Liver (tissue), 3 donors: Measurements from ENCODE around the gene RAB4B.

Experiments
- FOXA1 ChIP-seq: IDR thresholded peaks from 2 replicates; pipeline ENCODE4 v1.6.1; 2016; ENCODE audit warnings: antibody characterized with exemption
- GABPA ChIP-seq, 2 donors: IDR thresholded peaks in 1 of 2; conservative IDR thresholded peaks in 1 of 2; 2 replicates each; pipeline ENCODE4 v1.6.1; 2016; ENCODE audit warnings: antibody characterized with exemption in 2 of 2, mild to moderate bottlenecking in 1 of 2, moderate library complexity in 1 of 2
- HNF4A ChIP-seq, 2 donors: conservative IDR thresholded peaks; 2 replicates each; pipeline ENCODE4 v1.6.1; 2016; ENCODE audit warnings: antibody characterized with exemption in 2 of 2, mild to moderate bottlenecking in 2 of 2
- JUND ChIP-seq, 2 donors: IDR thresholded peaks; 2 replicates each; pipeline ENCODE4 v1.6.1; 2016; ENCODE audit warnings: antibody characterized with exemption in 2 of 2
- MAX ChIP-seq: IDR thresholded peaks from 2 replicates; pipeline ENCODE4 v1.6.1; 2016; ENCODE audit warnings: antibody characterized with exemption
- RAD21 ChIP-seq, 2 donors: IDR thresholded peaks; 2 replicates each; pipeline ENCODE4 v1.6.1; 2016; ENCODE audit warnings: antibody characterized with exemption in 2 of 2, mild to moderate bottlenecking in 2 of 2
- TF ChIP-seq, protein P1 (sequence below): fragments of 150-350 bp; IDR thresholded peaks from 2 replicates; pipeline ENCODE4 v1.5.1; 2017; ENCODE audit warnings: improper control_type of control experiment, low read depth, low read length; ENCODE audit not compliant: missing input control
- TF ChIP-seq, protein P2 (sequence below): IDR thresholded peaks from 2 replicates; pipeline ENCODE4 v1.6.1; 2016; ENCODE audit warnings: antibody characterized with exemption, mild to moderate bottlenecking
- TF ChIP-seq, protein P3 (sequence below): IDR thresholded peaks from 2 replicates; pipeline ENCODE4 v1.6.1; 2016; ENCODE audit warnings: antibody characterized with exemption
- donor health status: healthy.
- donor health status: healthy.

DNA sequence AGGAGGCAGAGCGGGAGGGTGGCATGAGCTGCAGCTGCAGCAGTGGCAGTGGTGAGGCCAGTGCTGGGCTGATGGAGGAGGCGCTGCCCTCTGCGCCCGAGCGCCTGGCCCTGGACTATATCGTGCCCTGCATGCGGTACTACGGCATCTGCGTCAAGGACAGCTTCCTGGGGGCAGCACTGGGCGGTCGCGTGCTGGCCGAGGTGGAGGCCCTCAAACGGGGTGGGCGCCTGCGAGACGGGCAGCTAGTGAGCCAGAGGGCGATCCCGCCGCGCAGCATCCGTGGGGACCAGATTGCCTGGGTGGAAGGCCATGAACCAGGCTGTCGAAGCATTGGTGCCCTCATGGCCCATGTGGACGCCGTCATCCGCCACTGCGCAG, 22.9 kb downstream of the RAB4B start:
- TF ChIP-seq GABPA (IDR thresholded peaks at IDR 0.05 in 1 of 2, conservative IDR thresholded peaks at IDR 0.05 in 1 of 2), result no peak
- TF ChIP-seq, protein P1, sequence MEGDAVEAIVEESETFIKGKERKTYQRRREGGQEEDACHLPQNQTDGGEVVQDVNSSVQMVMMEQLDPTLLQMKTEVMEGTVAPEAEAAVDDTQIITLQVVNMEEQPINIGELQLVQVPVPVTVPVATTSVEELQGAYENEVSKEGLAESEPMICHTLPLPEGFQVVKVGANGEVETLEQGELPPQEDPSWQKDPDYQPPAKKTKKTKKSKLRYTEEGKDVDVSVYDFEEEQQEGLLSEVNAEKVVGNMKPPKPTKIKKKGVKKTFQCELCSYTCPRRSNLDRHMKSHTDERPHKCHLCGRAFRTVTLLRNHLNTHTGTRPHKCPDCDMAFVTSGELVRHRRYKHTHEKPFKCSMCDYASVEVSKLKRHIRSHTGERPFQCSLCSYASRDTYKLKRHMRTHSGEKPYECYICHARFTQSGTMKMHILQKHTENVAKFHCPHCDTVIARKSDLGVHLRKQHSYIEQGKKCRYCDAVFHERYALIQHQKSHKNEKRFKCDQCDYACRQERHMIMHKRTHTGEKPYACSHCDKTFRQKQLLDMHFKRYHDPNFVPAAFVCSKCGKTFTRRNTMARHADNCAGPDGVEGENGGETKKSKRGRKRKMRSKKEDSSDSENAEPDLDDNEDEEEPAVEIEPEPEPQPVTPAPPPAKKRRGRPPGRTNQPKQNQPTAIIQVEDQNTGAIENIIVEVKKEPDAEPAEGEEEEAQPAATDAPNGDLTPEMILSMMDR, result no peak
- TF ChIP-seq MAX, result no peak
- TF ChIP-seq, protein P2, sequence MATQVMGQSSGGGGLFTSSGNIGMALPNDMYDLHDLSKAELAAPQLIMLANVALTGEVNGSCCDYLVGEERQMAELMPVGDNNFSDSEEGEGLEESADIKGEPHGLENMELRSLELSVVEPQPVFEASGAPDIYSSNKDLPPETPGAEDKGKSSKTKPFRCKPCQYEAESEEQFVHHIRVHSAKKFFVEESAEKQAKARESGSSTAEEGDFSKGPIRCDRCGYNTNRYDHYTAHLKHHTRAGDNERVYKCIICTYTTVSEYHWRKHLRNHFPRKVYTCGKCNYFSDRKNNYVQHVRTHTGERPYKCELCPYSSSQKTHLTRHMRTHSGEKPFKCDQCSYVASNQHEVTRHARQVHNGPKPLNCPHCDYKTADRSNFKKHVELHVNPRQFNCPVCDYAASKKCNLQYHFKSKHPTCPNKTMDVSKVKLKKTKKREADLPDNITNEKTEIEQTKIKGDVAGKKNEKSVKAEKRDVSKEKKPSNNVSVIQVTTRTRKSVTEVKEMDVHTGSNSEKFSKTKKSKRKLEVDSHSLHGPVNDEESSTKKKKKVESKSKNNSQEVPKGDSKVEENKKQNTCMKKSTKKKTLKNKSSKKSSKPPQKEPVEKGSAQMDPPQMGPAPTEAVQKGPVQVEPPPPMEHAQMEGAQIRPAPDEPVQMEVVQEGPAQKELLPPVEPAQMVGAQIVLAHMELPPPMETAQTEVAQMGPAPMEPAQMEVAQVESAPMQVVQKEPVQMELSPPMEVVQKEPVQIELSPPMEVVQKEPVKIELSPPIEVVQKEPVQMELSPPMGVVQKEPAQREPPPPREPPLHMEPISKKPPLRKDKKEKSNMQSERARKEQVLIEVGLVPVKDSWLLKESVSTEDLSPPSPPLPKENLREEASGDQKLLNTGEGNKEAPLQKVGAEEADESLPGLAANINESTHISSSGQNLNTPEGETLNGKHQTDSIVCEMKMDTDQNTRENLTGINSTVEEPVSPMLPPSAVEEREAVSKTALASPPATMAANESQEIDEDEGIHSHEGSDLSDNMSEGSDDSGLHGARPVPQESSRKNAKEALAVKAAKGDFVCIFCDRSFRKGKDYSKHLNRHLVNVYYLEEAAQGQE, result no peak
- no peak for TF ChIP-seq JUND (IDR thresholded peaks at IDR 0.05)
- no peak for TF ChIP-seq HNF4A (conservative IDR thresholded peaks at IDR 0.05)
- TF ChIP-seq FOXA1, result no peak
- no peak for TF ChIP-seq RAD21 (IDR thresholded peaks at IDR 0.05)
- TF ChIP-seq, protein P3, sequence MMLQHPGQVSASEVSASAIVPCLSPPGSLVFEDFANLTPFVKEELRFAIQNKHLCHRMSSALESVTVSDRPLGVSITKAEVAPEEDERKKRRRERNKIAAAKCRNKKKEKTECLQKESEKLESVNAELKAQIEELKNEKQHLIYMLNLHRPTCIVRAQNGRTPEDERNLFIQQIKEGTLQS, result no peak
